Psoas muscle (tissue), 8 donors: ENCODE results near the gene RNF25. TPM values are rescaled to one million over a fixed set of nuclear protein-coding genes. Genes with fewer than 3 reads are reported as not detected.
"Not testable (repeated sequence)": the region's sequence is repeated elsewhere in the genome, so short reads cannot be mapped to it uniquely, and the experiment has no call there.

ENCODE experiments used
- ATAC-seq, 4 donors: fragments of 200-7000 bp; cut with Tn5 transposase; one replicate each; pipeline ENCODE4 v1.9.1; 2020; ENCODE audit warnings: moderate library complexity in 3 of 4, mild to moderate bottlenecking in 2 of 4
- DNase-seq, 2 donors: peaks; one replicate each; pipeline ENCODE4 v3.0.0-alpha.2; 2020
- H3K27ac ChIP-seq: fragments of 200-600 bp; one replicate; pipeline ENCODE4 v1.8.0; 2022
- H3K27me3 ChIP-seq, 3 donors: fragments of 200-600 bp in 1 of 3; one replicate each; pipeline versions ENCODE4 v1.6.1 to v1.8.0; 2013 to 2022; ENCODE audit warnings: low read length in 2 of 3, mild to moderate bottlenecking in 2 of 3, moderate library complexity in 1 of 3; ENCODE audit not compliant: insufficient read depth in 3 of 3
- H3K36me3 ChIP-seq, 2 donors: fragments of 200-600 bp in 1 of 2; one replicate each; pipeline versions ENCODE4 v1.6.1 to v1.8.0; 2013 to 2022; ENCODE audit warnings: low read depth in 1 of 2, mild to moderate bottlenecking in 1 of 2, moderate library complexity in 1 of 2; ENCODE audit not compliant: insufficient read depth in 1 of 2
- H3K4me1 ChIP-seq: fragments of 200-600 bp; one replicate; pipeline ENCODE4 v1.8.0; 2022
- H3K4me3 ChIP-seq: fragments of 200-600 bp; one replicate; pipeline ENCODE4 v1.8.0; 2022; ENCODE audit warnings: mild to moderate bottlenecking
- H3K9me3 ChIP-seq: fragments of 200-600 bp; one replicate; pipeline ENCODE4 v1.8.0; 2022
- CTCF ChIP-seq: fragments of 200-600 bp; IDR thresholded peaks from one replicate; pipeline ENCODE4 v1.8.0; 2022; ENCODE audit warnings: antibody characterized with exemption
- WGBS, 3 donors: extraction: QIAGEN DNeasy Blood & Tissue Kit; methylation state at CpG; one replicate each; pipeline versions ENCODE4 v1.1.6 to v1.1.7; 2013; 5-methylcytosine and 5-hydroxymethylcytosine counted together
- intact Hi-C, 2 donors: fragments of 100-400 bp; cut with DNase I; formaldehyde crosslinking; loops; one replicate each; pipeline versions ENCODE4 v1.11.0 to v1.14.2; 2022
- polyA plus RNA-seq, 3 donors: library from polyadenylated mRNA; stranded (reverse); fragments of 200-250 nt; gene quantifications; one replicate each; pipeline ENCODE4 v1.2.3, GENCODE V29; 2013
- total RNA-seq, 4 donors: library from RNA; stranded (reverse); fragmentation: NEBNext Ultra II Directional in 2 of 4; extraction: Animal tissue kit (Norgen Biotek cat#: 25700) in 2 of 4; gene quantifications; one replicate each; pipeline versions ENCODE4 v1.2.1 to v1.2.4, GENCODE V29; 2021 to 2023
- donor health status: healthy with polysubstance abuse.
- donor health status: DM: no; HTN: no; CAD: no; lungs with moderate emphysema.
- donor health status: Bipolar disorder and iron deficiency.
- donor health status: healthy.
- donor health status: DM: yes; HTN: yes; CAD: no.
- donor health status: DM: no; HTN: no; CAD: no.
- donor health status: DM: no; HTN: no; CAD: no.
- donor health status: DM: yes; HTN: yes; CAD: no.

The RNF25 gene
- total and polyA plus RNA-seq, 7 donors = 14.5 to 32.0 (median 22.9) TPM

DNA sequence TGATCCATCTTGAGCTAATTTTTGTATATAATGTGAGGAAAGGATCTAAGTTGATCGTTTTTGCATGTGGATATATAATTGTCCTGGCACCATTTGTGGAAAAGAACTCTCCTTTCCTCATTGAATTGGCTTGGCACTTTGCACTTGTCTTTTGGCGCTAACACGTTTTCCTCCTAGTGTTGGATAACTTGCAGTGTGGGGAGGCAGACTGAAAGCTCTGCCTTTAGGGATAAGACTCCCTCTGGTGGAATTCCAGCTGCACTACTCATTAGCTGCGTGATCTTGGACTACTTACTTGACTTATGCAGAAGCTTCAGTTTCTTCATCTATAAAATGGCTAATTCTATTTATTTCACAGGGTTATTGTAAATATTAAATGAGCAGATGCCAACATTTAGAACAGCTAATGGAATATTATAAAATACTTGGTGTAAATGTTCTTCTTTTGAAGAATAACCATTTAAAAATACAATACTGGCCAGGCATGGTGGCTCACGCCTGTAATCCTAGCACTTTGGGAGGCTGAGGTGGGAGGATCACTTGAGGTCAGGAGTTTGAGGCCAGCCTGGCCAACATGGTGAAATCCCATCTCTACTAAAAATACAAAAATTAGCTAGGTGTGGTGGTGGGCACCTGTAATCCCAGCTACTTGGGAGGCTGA, 15.7 kb upstream of the RNF25 start:
- H3K9me3 ChIP-seq, H3K27me3 ChIP-seq, H3K27ac ChIP-seq, DNase-seq, H3K4me3 ChIP-seq, intact Hi-C loops: not testable (repeated sequence)
- ATAC-seq = peak; percentile 71 to 91 (median 88)
- TF ChIP-seq CTCF = peak; percentile 79
- peaks cover 3 to 53% of the 10 kb centered on the region in 2 donors for H3K36me3 ChIP-seq
- H3K4me1 ChIP-seq = peaks cover 16% of the 10 kb centered on the region
- 20 to 25% (median 21%) methylated on average over 5 of the region's 5 CpGs for whole genome bisulfite sequencing, 3 donors

GRCh38 chr2:218680061-218680460, 8.3 kb upstream of the RNF25 start:
- intact Hi-C loops = no loop called here
- ATAC-seq (no peak), DNase-seq (no peak)
- H3K27me3 ChIP-seq = no peaks in the 10 kb centered on the region
- H3K4me3 ChIP-seq = no peak overlapping the region
- no peak for TF ChIP-seq CTCF
- H3K9me3 ChIP-seq = no peaks in the 10 kb centered on the region
- peaks cover 0 to 73% of the 10 kb centered on the region in 2 donors for H3K36me3 ChIP-seq
- no peaks in the 10 kb centered on the region for H3K4me1 ChIP-seq
- WGBS, 3 donors = 74 to 85% (median 74%) methylated on average over 3 of the region's 3 CpGs
- H3K27ac ChIP-seq = no peak overlapping the region

DNA sequence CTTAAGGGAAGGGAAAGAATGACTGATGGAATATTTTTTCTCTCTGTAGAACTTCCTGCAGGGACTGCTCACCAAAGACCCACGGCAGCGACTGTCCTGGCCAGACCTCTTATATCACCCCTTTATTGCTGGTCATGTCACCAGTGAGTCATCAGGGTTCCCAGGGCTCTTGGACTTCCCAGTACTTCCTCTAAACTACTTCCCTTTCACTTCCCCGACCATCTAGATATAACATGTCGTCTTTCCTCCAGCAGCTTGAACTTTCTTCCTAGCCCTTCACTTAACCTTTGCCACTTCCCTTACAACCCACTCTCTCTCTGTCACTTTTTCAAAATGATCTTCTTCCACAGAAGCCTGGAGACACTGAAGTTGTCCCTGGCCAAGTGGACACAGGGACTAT, 7.3 kb upstream of the RNF25 start:
- no peak for DNase-seq
- Histone ChIP-seq H3K4me1 (no peaks in the 10 kb centered on the region), H3K27me3 (no peaks in the 10 kb centered on the region), H3K27ac (no peak overlapping the region), H3K36me3 (peaks cover 0 to 70% of the 10 kb centered on the region in 2 donors), H3K9me3 (no peaks in the 10 kb centered on the region), H3K4me3 (no peak overlapping the region)
- WGBS, 3 donors = 65 to 77% (median 70%) methylated on average over 4 of the region's 4 CpGs
- intact Hi-C loops = no loop called here
- no peak for TF ChIP-seq CTCF
- no peak for ATAC-seq

DNA sequence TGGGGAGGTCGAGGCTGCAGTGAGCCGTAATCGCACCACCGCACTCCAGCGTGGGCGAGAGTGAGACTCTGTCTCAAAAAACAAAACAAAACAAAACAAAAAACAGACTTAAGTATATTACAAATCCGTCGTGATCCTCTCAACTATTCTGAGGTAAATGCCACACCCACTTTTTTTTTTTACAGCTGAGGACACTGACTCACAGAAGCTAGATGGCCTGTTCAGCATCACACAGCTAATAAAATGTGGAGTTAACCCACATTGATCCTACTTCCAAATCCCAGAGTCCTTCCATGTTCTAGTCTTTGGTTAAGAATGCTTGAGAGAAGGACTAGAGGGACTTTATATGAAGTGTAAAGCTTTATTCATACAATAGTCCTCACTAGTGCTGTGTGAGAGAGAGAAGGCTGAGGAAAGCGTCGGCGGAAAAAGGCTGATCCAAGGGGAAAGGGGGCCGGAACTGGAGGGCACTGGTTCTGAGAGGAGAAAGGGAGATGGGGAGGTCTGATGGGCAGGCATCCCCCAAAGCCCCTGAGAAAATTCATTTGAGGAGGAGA, 627 bp downstream of the RNF25 start:
- H3K4me3 ChIP-seq = peak overlapping the region; percentile 94
- ATAC-seq = peak in 3 of 4 donors; percentile 8 to 26 (median 13)
- no peaks in the 10 kb centered on the region for H3K9me3 ChIP-seq
- DNase-seq = no peak
- peak overlapping the region; percentile 80 for H3K27ac ChIP-seq
- peaks cover 1 to 46% of the 10 kb centered on the region in 2 donors for H3K36me3 ChIP-seq
- H3K27me3 ChIP-seq = no peaks in the 10 kb centered on the region
- intact Hi-C loops = no loop called here
- TF ChIP-seq CTCF = no peak
- peaks cover 10% of the 10 kb centered on the region for H3K4me1 ChIP-seq
- 42 to 43% (median 43%) methylated on average over 12 of the region's 12 CpGs for WGBS, 3 donors
